Calu3 (cell line): ENCODE data around the gene IL9. TPM values are rescaled to one million over a fixed set of nuclear protein-coding genes. Genes with fewer than 3 reads are reported as not detected.

Experiments
- BruUV-seq: library from RNA; stranded (reverse); fragments of 400-500 nt; replicated peaks from 2 replicates; lab custom pipeline; 2021; lab: Mats Ljungman, UMichigan
- CTCF ChIA-PET: fragments of 300-600 bp; sonication (Branson Sonifier 250); formaldehyde crosslinking; loops from one replicate; lab custom pipeline; 2022; ENCODE audit warnings: antibody characterized with exemption; lab: Charles Lee
- DNase-seq: peaks from one replicate; pipeline ENCODE4 v3.0.0; 2022
- H3K27ac Mint-ChIP-seq: one replicate; pipeline ENCODE4 v1.8.0; 2022; ENCODE audit warnings: mixed read lengths; ENCODE audit not compliant: unreplicated experiment
- H3K27me3 Mint-ChIP-seq: one replicate; pipeline ENCODE4 v1.8.0; 2022; ENCODE audit warnings: mixed read lengths; ENCODE audit not compliant: unreplicated experiment
- H3K36me3 Mint-ChIP-seq: one replicate; pipeline ENCODE4 v1.8.0; 2022; ENCODE audit warnings: mild to moderate bottlenecking, moderate library complexity, mixed read lengths; ENCODE audit not compliant: insufficient read depth, unreplicated experiment
- H3K4me1 Mint-ChIP-seq: one replicate; pipeline ENCODE4 v1.8.0; 2022; ENCODE audit warnings: mild to moderate bottlenecking, low read depth, mixed read lengths; ENCODE audit not compliant: unreplicated experiment
- H3K4me3 Mint-ChIP-seq: one replicate; pipeline ENCODE4 v1.8.0; 2022; ENCODE audit warnings: mild to moderate bottlenecking, low read depth, moderate library complexity, mixed read lengths; ENCODE audit not compliant: unreplicated experiment
- H3K9me3 Mint-ChIP-seq: one replicate; pipeline ENCODE4 v1.8.0; 2022; ENCODE audit warnings: low read depth, mixed read lengths; ENCODE audit not compliant: unreplicated experiment
- CTCF ChIP-seq: fragments of 200-600 bp; IDR thresholded peaks from one replicate; pipeline ENCODE4 v1.8.0; 2022; ENCODE audit warnings: antibody characterized with exemption; ENCODE audit not compliant: unreplicated experiment
- intact Hi-C: fragments of 100-400 bp; cut with micrococcal nuclease; formaldehyde crosslinking; loops from one replicate; pipeline ENCODE4 v1.10.0; 2022; ENCODE audit not compliant: unreplicated experiment
- total RNA-seq: library from RNA; stranded (reverse); gene quantifications from 2 replicates; pipeline ENCODE4 v1.2.3, GENCODE V29; 2022

IL9 gene
- total RNA-seq, 1 experiment from 2014 or later, result not detected

DNA sequence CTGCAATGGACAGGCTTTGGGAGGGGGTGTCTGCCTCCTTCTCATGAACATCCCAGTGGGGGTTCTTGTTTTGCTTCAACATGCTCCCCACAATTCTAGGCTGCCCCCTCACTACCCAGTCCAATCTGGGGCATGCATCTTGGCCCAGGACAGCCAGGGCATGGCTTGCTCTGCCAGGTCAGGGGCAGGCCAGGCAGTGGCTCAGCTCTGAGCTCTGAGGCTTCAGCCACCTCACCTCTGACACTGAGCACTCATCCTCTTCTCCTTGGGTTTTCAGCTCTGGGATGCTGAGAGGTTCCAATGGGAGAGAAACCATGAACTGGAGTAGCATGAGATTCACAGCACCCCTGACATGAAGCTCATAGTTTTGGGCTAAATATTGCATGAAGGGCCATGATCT is 49.3 kb downstream of the IL9 start:
- Mint-ChIP-seq H3K27me3 (peaks cover 42% of the 10 kb centered on the region), H3K4me3 (no peak overlapping the region), H3K36me3 (no peaks in the 10 kb centered on the region), H3K4me1 (no peaks in the 10 kb centered on the region), H3K27ac (no peak overlapping the region), H3K9me3 (no peaks in the 10 kb centered on the region)
- DNase-seq, result no peak
- CTCF ChIA-PET, result interaction anchor here (1.6 kb wide), 1 partner anchor 16 kb away, joined by 5 read pairs; no protein-coding TSS in a partner anchor
- no peak for TF ChIP-seq CTCF
- intact Hi-C loops, result no loop called here
- BruUV-seq, result no TSS peak

- no peaks in the 10 kb centered on the region for H3K36me3 Mint-ChIP-seq
- peak; percentile 59 for DNase-seq
- no peak overlapping the region for H3K4me3 Mint-ChIP-seq
- H3K27me3 Mint-ChIP-seq, result peaks cover 51% of the 10 kb centered on the region
- intact Hi-C loops, result no loop called here
- no TSS peak for BruUV-seq
- peaks cover 2% of the 10 kb centered on the region for H3K9me3 Mint-ChIP-seq
- no peak overlapping the region for H3K27ac Mint-ChIP-seq
- no peak for TF ChIP-seq CTCF
- CTCF ChIA-PET, result interaction anchor here (1.1 kb wide), 1 partner anchor 277 kb away, joined by 3 read pairs; no protein-coding TSS in a partner anchor
- no peaks in the 10 kb centered on the region for H3K4me1 Mint-ChIP-seq
Measured at GRCh38 chr5:135843571-135844337, 51.9 kb downstream of the IL9 start.

DNA sequence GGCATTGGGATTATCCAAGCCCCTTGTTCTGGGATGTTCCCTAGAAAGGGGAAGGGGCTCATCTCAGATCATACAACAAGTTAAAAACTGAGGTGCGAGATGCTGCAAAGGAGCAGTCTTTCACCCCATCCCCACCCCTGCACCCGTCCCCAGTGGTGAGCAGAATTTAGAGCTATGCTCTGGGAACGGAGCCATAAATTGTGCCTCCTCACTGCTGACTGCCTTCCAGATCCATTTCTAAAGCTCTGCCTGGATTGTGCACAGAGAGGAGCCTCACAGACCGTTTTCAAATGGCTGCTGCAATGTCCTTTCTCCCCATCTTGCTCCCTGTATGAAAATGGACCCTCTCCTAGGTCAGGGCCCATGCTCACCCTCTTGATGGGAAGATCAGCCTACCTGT is 52.9 kb downstream of the IL9 start:
- no peak for DNase-seq
- no peak overlapping the region for H3K4me3 Mint-ChIP-seq

More for the DNA sequence above, 52.9 kb downstream of the IL9 start:
- TF ChIP-seq CTCF, result no peak
- Mint-ChIP-seq H3K9me3 (peaks cover 5% of the 10 kb centered on the region), H3K27ac (no peak overlapping the region), H3K27me3 (peaks cover 61% of the 10 kb centered on the region), H3K4me1 (no peaks in the 10 kb centered on the region), H3K36me3 (no peaks in the 10 kb centered on the region)
- intact Hi-C loops, result no loop called here
- BruUV-seq, result no TSS peak
- CTCF ChIA-PET, result interaction anchor here (0.6 kb wide), 1 partner anchor 654 kb away, joined by 3 read pairs; no protein-coding TSS in a partner anchor

Other genes with a start within 250 kb of the IL9 start
- gene SLC25A48, start 61.2 kb downstream of the IL9 start, total RNA-seq, result not detected in 2 replicates
- not detected in 2 replicates for gene LECT2, start 59.1 kb upstream of the IL9 start, total RNA-seq
- gene TGFBI, start 133.1 kb upstream of the IL9 start, total RNA-seq, result 41.4 and 95.2 TPM in 2 replicates
- 93.1 and 94.2 TPM in 2 replicates for gene SMAD5, start 237.0 kb upstream of the IL9 start, total RNA-seq